Ishikawa (cell line): ENCODE results near the gene WNT10A.

ENCODE experiments used
- CEBPB ChIP-seq: IDR thresholded peaks from 2 replicates; pipeline ENCODE4 v1.6.1; 2012
- CREB1 ChIP-seq: IDR thresholded peaks from 2 replicates; pipeline ENCODE4 v1.6.1; 2012; ENCODE audit warnings: low read depth
- EGR1 ChIP-seq: IDR thresholded peaks from 2 replicates; pipeline ENCODE4 v1.6.1; 2012
- EP300 ChIP-seq: IDR thresholded peaks from 2 replicates; pipeline ENCODE4 v1.6.1; 2012; ENCODE audit warnings: borderline replicate concordance
- FOXM1 ChIP-seq: IDR thresholded peaks from 2 replicates; pipeline ENCODE4 v1.6.1; 2012; ENCODE audit warnings: low read depth, borderline replicate concordance
- MAX ChIP-seq: IDR thresholded peaks from 2 replicates; pipeline ENCODE4 v1.6.1; 2012
- NFIC ChIP-seq: IDR thresholded peaks from 2 replicates; pipeline ENCODE4 v1.6.1; 2012
- RAD21 ChIP-seq: IDR thresholded peaks from 2 replicates; pipeline ENCODE4 v1.6.1; 2012; ENCODE audit warnings: low read depth
- REST ChIP-seq: IDR thresholded peaks from 2 replicates; pipeline ENCODE4 v1.6.1; 2012; ENCODE audit warnings: low read depth, mild to moderate bottlenecking
- TAF1 ChIP-seq: IDR thresholded peaks from 2 replicates; pipeline ENCODE4 v1.6.1; 2012; ENCODE audit warnings: low read depth, mild to moderate bottlenecking
- TCF12 ChIP-seq: IDR thresholded peaks from 2 replicates; pipeline ENCODE4 v1.6.1; 2012; ENCODE audit warnings: low read depth
- TEAD4 ChIP-seq: IDR thresholded peaks from 2 replicates; pipeline ENCODE4 v1.6.1; 2012
- USF1 ChIP-seq: IDR thresholded peaks from 2 replicates; pipeline ENCODE4 v1.6.1; 2012
- YY1 ChIP-seq: IDR thresholded peaks from 2 replicates; pipeline ENCODE4 v1.6.1; 2012; ENCODE audit warnings: low read depth
- ZBTB7A ChIP-seq: IDR thresholded peaks from 2 replicates; pipeline ENCODE4 v1.6.1; 2012; ENCODE audit warnings: low read depth

WNT10A gene

GRCh38 chr2:218861645-218862318, 18.9 kb upstream of the WNT10A start:
- TF ChIP-seq NFIC = no peak
- TF ChIP-seq EP300 = no peak
- no peak for TF ChIP-seq RAD21

- TF ChIP-seq TCF12 = no peak
- no peak for TF ChIP-seq CEBPB
- no peak for TF ChIP-seq NFIC
- TF ChIP-seq FOXM1 = no peak
- TF ChIP-seq RAD21 = no peak
- no peak for TF ChIP-seq ZBTB7A
- TF ChIP-seq REST = no peak
- no peak for TF ChIP-seq YY1
- TF ChIP-seq CREB1 = no peak
- TF ChIP-seq EP300 = no peak
- TF ChIP-seq TAF1 = no peak
- no peak for TF ChIP-seq TEAD4
- TF ChIP-seq MAX = no peak
- TF ChIP-seq USF1 = no peak
- no peak for TF ChIP-seq EGR1
These were observed 17.6 kb upstream of the WNT10A start for GRCh38 chr2:218863021-218863520.

- TF ChIP-seq REST (no peak), EP300 (no peak), TAF1 (no peak), NFIC (no peak), TCF12 (no peak), RAD21 (no peak), CEBPB (no peak), MAX (no peak), YY1 (no peak), CREB1 (no peak), USF1 (no peak), FOXM1 (no peak), TEAD4 (no peak), ZBTB7A (no peak), EGR1 (no peak)
These were observed 15.3 kb upstream of the WNT10A start for GRCh38 chr2:218865396-218865795.

GRCh38 chr2:218865999-218866398, 14.7 kb upstream of the WNT10A start:
- no peak for TF ChIP-seq NFIC
- no peak for TF ChIP-seq CEBPB
- no peak for TF ChIP-seq USF1
- no peak for TF ChIP-seq MAX

GRCh38 chr2:218867900-218868299, 12.8 kb upstream of the WNT10A start:
- TF ChIP-seq RAD21 (no peak), ZBTB7A (no peak), REST (no peak)
